Femur (tissue), 1 donor: ENCODE data around the gene SLC39A1.

Experiments
- DNase-seq: peaks from one replicate; pipeline ENCODE4 v3.0.0-alpha.2; 2017

SLC39A1 gene

DNA sequence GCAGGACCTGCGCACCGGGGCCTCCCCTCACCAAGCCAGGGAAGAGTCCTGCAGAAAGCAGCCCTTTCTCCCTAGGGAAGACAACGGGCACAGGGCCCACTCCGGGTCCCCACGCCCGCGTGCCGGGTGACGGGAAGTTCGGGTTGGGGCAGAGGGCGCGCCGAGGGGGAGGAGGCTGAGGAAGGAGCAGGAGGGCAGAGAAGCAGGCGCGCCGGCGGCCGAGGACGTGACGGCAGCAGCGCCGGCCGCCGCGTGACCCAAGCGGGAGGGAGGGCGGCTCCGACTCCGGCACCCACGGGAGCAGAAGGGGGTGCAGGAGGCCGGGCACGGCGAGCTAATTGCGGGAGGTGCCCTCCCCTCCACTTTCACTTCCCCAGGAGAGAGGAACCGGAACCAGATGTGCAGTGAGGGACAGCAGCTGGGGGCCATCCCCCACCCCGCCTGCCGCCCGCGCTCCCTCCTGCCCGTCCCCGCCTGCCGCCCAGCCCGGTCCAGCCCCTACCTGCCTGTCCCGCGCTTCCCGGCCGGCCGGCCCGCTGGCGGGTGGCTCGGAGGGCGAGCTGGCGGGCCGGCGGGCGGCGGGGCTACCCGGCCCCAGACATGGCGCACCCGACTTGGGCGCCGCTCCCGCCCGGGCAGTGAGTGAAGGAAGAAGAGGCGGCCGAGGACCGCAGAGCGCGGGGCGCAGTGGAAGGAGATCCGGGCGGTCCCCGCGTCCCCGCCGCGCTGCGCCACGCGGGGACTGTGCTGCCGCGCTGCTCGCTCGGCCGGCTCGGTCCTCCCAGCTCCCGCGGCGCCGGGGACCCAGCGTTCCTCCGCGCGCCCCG lies 17.3 kb downstream of the SLC39A1 start:
- peak; percentile 85 for DNase-seq

DNA sequence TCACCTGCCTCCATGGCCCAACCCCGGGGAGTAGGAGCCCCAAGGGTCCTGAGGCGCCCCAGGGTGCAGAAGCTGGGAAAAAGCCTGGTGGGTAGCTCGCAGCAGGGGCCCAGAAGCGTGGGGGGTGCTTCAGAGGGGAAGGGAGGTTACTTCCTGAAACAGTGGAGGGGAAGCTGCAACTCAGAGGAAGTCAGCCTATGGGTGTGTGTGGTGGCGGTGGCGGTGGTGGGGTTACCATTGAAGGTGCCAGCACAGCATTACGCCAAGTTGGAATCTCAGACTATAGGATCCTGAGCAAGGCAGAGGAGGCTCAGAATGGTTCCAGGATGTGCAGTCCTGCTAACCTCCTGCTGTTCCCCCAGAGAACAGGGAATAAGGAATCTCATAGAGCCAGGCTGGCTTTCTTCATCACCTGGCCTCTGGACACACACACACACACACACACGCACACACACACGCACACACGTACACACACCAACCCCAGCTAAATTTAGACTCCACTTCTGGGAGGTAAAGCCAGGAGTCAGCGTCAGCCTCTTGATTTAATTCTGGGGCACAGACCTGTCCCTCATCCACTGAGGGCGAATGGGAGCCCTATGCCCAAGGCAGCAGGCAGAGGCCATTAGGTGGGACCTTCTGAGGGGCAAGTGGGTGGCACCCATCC lies 18.1 kb downstream of the SLC39A1 start:
- peak; percentile 61 for DNase-seq

DNA sequence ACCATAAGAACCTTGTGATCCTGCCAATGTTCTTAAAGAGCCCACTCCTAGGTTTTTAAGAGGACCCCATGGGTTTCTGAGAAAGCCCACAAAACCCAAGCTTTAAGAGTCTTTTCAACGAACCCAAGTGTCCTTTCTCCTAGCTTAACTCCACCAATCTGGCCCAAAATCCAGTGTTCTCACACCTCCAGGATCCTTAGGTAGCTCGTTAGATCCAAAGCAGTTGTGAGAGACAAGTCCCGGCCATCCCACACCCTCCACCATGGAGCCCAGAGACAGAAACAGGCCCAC lies 18.6 kb downstream of the SLC39A1 start:
- no peak for DNase-seq

DNA sequence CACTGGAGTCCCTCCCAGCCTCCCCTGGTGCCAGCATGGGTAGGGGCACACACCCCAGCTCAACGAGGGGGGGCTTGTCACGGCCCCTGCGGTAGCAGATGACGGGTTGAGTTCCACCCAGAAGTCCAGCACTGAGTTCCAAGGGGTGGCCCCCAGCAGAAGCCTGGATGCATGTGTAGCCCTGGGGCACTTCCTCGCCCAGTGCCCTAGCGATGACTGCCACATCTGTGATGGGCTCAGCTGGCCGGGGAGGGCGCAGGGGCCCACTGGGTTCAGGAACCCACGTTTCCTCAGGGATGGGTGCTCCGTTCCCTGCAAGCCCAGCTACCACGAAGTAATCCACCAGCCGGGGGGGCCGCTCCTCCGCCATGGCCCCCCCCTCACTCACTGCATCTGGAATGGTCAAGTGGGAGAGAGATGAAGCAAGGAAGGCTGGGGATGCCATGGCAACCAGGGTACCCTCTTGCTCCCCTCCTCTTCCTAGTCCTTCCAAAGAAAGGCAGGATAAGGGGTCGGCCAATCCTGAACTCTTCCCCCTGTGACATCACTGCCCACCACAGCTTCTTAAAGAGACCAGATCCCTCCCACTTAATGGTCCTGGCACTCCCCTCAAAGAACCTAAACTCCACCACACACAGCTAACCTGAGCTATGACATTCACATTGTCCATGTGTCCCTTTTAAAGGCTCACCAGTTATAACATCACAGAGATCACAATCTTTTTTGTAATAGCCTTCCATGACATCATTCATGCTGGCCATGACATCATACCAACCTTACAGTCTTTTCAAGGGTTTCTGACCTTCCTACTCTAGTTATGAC lies 19.1 kb downstream of the SLC39A1 start:
- no peak for DNase-seq

DNA sequence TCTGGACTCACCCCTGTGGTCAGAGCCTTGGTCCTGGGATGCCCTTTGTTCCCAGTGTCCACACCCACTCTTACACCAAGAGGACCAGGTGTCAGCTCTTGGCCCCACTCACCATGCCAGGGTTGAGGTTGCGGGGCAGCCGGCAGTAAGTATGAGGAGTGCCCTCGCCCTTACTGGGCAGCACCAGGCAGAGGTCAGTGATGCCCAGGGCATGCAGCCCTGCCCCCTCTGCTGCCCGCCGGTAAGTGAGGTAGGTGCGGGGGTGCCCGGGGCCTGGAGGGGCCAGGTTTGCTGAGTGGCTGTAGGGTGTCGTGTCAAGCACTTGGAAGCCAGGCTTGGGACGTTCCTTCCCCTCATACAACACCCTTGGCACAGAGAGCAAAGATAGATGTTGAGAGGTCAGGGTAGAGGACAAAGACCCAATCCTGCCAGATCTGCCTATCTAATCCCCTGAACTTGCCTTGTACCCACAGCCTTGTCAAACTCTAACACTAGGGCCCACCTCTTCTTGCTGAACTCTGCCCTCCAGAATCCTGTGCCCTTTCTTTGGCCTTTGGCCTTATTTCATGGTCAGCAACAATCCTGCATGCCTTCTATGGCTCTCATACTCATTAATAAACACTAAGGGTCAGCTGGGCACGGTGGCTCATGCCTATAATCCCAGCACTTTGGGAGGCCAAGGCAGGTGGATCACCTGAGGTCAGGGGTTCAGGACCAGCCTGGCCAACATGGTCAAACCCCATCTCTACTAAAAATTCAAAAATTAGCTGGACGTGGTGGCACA lies 20.4 kb downstream of the SLC39A1 start:
- DNase-seq = no peak

DNA sequence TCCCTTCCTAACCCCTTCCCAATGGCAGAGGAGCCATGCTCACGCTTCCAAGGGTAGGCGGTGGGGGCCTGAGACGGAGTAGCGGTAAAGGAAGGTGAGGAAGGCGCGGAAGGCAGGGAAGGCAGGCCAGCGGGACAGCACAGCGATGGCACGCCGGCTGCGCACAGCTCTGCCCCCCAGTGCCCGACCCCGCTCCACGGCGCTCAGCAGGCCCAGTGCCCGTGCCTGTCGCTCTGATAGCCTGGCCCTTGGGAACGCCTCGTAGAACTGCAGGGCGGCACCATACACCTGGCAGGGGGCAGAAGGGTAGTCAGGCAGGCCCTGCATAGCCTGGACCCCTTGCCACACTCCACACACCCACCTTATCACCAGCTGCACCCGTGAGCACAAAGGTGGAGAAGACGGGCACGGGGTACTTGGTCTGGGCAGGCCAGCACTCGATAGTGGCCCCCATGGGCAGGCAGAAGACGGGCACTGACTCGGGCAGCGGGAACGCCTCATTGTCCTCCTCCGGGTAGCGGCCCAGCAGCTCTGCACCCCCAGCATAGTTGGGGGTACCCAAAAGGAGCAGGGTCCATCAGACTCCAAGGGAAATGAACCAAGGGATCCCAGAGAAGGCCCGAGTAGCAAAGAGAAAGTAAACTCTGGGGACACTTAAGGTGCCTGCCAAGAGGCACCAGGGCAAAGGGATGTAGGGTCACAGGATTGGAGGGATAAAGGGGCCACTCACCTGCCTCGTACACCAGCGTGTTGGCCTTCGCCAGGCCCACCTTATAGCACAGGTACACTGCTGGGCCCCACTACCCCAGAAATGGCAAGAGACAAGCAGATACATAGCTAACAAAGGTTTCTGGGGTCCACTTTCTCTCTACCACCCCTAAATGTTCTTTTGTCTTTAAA lies 21.3 kb downstream of the SLC39A1 start:
- no peak for DNase-seq

DNA sequence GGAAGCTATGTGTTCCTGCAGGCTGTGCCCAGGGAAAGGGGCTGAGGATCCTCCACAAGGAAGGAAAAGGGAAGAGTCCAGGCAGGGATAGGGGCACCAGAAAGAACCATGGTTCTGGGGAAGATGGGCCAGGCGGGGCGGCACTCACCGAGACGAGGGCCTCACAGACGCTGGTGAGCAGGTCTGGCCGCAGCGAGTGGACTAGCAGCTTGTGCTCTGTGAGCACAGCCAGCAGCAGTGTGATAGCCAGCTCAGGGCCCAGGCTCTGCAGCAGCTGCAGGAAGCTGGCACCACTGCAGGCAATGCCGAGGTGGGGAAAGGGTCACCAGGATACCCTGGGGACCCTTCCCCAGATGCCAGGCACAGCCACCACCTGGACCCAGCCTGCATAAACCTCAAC lies 22.6 kb downstream of the SLC39A1 start:
- DNase-seq = no peak

DNA sequence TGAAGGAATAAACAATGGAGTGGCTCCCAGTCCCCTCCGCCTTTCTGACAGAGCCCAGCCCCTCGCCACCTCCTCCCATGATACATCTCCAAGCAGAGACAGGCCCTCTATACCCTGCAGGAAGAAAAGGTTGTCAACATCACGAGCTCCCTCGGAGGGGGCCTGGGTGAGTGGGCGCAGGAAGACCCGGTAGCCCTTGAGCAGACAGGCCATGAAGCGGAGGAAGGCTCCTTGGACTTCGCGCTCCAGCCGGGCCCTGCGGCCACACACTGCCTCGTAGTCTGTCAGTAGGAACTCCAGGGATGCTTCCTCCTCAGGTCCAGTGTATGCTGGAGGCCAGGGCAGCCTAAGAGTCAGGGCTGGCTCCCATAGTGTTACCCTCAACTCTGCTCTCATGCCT lies 23.9 kb downstream of the SLC39A1 start:
- no peak for DNase-seq

DNA sequence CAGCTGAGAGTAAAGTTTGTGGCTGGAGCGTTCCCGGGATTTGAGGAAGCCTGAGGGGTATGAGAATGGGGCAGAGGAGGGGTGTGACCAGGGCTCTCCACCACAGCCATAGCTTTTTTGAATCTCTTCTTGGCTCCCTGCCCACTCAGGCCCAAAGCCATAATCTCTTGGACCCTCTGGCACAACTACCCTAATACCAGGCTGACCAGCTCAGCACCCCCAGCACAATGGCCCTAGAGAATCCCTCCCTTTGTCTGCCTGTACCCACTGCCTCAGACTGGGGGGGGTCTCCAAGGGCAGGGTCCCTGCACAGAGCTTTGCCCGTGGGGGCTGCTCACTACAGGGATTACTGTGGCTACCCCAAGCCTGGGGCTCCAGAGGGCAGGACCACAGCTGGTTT lies 24.3 kb downstream of the SLC39A1 start:
- DNase-seq = no peak

DNA sequence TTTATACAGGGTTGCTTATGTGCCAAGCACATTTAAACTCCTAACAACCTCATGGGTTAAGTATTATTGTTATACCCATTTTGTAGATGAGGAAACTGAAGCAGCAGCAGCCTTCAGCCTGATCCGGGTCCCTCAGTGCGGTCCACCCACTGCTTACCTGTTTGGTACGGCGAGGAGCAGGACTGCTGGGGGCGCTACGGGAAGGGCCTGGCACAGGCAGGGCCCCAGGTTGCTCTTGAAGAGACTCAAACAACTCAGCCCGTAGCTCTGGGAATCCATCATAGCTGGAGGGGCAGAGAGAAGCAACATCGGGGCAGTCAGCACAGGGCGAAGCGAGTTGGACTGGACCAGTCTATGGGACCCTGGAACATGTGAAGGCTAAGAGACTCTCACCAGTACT lies 26.0 kb downstream of the SLC39A1 start:
- DNase-seq = no peak

DNA sequence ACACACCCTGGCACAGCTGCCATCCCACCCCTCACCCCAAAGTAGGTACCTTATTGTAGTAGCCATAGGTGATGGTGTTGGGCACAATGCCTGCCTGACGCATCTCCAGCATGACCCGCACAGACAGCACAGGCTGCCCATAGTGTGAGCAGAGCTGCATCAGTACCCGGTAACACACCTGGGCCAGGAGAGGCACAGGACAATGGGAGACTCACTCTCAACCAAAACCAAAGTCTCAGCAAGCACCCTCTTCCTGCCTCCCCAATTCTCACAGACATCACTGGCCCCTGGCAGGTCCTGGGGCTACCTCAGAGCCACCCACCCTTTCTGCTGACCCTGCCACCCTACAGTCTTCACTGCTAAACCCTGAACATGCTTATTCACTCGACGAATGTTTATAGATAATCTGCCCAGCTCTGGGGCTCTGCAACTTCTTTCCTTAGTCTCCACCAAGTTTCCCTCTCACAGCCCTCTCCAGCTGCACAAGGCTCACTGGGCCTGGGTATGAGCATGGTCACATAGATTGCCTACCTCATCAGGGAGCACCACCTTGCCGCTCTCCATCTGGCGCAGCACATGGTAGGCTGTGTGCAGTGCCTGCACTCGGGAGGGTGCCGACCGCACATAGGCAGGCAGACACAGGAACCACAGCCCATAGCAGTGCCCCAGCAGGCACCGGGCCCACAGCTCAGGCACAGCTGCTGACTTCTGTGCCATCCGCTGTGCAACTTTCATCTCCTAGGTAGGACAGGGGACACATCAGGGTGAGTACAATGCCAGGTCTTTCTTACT lies 27.1 kb downstream of the SLC39A1 start:
- no peak for DNase-seq

DNA sequence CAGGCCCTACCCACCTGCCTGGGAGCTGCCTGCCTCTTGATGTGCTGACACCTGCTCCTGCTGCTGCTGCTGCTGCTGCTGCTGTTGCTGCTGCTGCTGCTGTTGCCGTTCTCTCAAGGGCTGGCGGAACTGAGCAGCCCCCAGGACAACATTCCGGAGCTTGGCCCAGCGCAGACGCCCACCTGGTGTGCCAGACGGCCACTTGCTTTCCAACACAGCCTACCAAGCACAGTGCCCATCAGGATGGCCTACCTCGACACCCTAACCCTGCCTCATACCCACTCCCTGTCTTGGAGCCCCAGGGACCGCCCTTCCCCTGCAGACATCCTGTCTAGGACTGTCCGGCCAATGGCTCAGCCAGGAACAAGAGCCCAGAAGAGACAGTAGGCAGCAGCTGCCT lies 28.6 kb downstream of the SLC39A1 start:
- no peak for DNase-seq

DNA sequence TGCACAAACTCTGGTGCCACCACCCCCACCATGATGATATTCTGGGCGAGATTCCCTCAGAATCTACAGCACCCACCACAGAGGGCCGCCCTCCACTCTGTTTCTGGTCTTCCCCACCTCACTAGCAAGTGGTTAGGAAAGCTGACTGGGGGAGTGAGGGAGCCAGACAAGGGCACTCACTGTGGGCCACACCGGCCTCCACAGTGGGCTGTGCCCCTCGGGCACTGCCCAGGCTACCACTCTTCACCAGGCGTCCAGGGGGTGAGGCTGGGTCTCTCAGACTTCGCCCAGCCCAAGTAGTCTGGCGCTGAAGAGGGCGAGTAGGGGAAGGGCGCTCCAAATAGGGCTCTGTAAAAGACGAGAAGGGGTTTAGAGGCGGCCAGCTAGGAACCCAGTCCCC lies 29.4 kb downstream of the SLC39A1 start:
- no peak for DNase-seq

DNA sequence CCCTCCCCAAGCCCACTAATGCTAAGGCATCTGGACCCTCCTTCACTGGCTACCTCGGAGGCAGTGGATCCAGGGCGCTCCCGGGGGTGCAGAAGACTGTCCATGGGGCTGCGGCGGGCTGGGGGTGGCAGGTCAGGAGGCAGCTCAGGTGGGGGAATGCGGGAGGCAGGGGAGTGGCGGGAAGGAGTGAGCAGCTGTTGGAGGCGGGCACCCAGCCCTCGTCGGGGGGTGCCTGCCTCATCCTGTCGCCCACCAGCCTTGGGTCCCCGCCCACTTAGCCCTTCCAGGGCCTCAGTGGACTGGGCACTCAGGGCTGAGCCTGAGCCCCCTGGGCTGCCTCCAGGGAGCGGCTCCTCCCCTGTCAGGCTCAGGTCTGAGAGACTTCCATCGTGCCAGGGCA lies 29.9 kb downstream of the SLC39A1 start:
- no peak for DNase-seq

DNA sequence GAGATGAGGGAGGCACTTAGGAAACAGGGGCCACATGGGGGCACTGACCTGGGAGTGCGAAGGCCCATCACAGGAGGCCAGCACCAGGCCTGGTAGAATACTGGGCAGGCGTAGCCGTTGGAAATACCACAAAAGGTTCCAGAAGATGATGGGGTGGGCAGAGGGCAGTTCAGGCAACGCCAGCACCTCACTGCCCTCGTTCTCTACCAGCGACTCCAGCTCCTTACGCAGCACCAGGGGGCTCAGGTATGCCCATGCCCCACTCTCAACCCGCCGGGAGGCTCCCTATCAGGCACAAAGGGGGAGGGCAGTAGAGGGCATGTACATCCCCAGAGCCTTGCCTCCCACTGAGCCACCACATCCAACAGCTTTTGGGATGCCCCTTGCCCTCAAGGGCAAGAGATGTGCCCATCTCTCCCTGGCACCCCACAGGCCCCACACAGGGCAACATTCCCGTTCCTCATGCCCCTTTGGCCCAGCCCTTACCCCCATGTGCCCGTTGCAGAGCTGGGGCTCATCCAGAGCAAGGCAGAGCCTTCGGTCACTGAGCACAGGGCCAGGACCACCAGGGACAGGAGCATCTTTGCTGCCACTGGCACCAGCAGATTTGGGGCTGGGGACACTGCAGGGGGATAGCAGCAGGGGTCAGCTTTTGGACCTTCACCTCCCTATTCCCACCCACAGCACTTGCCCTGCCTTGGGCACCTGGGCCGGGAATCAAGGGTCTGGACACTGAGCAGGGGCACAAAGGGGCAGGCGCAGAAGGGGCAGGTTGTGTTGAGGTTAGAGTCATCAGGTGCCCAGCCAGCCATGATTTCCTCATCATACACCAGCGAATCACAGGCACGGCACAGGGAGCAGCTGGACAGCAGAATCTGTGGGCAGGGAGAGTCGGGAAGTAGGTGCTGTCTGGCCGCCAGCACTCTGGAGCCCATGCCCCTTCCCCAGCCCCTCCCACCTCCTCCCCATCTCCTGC lies 30.9 kb downstream of the SLC39A1 start:
- no peak for DNase-seq

DNA sequence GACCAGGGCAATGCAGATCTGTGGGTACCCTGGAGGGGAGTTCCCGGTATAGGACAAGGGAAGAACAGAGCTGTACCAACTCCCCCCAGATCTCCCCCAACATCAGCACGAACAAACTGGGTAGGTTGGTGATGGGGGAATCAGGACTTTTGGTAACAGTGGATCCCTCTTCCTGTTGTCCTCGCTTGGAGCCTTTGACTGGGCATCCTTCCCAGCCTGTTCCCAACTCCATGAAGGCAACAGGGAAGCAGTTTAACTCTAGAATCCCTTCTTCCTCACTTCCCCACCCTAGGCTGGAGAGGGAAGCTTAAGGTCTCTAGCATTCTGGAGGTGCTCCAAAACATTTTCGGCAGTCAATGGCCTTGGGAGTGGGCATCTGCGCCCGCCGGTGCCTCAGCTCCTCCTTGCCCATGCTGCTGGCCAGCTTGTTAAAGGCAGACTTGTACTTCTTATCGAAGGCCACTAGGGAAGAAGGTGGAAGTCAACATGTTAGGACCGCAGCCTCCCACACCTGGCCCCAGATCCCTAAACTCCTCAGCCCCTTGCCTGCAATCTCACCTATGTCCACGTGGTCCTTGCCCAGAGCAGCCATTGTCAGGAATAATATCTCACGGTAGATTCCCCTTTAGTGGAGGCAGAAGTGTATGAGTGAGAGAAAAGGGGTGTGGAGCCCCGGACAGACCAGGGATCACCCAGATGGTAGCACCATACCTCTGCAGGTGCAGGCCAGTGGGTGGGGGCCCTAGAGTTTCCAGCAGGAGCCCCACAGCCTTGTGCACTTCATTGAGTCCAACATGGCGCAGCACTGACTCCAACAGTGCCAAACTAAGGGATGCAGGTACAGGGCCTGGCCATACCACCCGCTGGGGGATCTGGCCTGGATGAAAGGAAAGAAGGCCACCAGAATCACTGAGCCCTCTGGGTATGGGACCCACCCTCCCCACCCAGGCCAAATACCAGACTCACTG lies 33.1 kb downstream of the SLC39A1 start:
- DNase-seq = no peak

DNA sequence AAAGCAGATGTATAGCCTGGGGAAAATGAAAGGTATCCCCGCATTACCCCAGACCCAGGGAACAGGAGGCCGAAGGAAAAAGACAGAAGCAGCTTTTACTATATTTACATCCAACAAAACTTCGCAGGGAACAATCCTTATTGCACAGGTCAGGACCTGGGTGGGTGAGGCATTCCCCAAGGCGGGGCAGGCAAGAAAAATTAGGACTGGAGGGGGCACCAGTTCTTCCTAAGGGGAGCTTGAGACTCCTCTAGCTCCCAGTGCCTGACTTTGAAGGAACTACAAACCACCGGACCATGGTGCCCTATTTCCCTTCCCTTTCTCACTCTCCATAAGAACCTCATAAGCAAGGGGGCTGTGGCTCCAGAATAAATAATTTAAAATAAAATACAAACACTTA lies 33.9 kb downstream of the SLC39A1 start:
- no peak for DNase-seq

DNA sequence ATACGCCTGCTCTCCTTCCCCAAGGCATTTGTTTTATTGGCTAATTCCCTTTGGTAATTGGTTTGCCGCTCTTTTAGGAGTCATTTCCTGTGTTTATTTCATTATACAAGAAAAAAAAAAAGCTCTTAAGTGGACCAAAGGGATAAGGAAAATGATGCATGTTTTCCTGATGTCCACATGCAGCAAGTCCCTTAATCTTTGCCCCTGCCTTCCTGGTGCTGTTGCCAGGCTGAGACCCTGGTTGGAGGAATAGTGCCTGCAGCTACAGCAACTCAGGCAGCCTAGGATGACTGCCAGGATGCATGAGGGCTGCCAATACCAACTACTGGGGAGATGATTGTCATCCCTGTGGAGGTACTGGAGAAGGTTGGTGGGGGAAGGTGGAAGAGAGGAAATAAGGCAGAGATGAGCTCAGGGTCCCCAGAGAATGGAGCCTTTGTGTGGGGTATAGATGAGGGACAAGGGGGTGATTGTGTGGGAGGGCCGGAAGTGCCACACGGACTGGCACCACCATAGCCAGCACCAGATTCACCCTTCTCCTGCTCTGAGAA lies 34.5 kb downstream of the SLC39A1 start:
- no peak for DNase-seq
